HG03469 (cell line): ENCODE measurements around the gene IKBKE.

Source experiments
- ATAC-seq: cut with Tn5 transposase; IDR thresholded peaks from one replicate; pipeline ENCODE4 v1.9.1; 2021; ENCODE audit warnings: mild to moderate bottlenecking, moderate library complexity, moderate number of reproducible peaks; ENCODE audit not compliant: unreplicated experiment

The IKBKE gene

GRCh38 chr1:206469933-206470691 is at the start of gene IKBKE:
TSS of gene IKBKE (plus strand) at chr1:206470476. CDS start at chr1:206473228, 2,752 bp downstream.
- ATAC-seq = peak; percentile 42

- no peak for ATAC-seq
Measured at GRCh38 chr1:206421616-206422340, 48.5 kb upstream of the IKBKE start.

GRCh38 chr1:206422525-206422924 is 47.8 kb upstream of the IKBKE start:
- no peak for ATAC-seq

GRCh38 chr1:206427291-206427690 is 43.0 kb upstream of the IKBKE start:
- no peak for ATAC-seq

GRCh38 chr1:206429421-206429820 is 40.9 kb upstream of the IKBKE start:
- ATAC-seq = no peak

GRCh38 chr1:206430031-206430983 is 40.0 kb upstream of the IKBKE start:
- peak; percentile 82 for ATAC-seq

- ATAC-seq = no peak
Measured at GRCh38 chr1:206435445-206435844, 34.8 kb upstream of the IKBKE start.

- no peak for ATAC-seq
Measured at GRCh38 chr1:206438554-206438953, 31.7 kb upstream of the IKBKE start.

GRCh38 chr1:206439205-206439604 is 31.1 kb upstream of the IKBKE start:
- ATAC-seq = no peak

- ATAC-seq = no peak
Measured at GRCh38 chr1:206441336-206441967, 28.8 kb upstream of the IKBKE start.

- no peak for ATAC-seq
Measured at GRCh38 chr1:206442101-206442500, 28.2 kb upstream of the IKBKE start.

GRCh38 chr1:206445116-206445515 is 25.2 kb upstream of the IKBKE start:
- no peak for ATAC-seq

GRCh38 chr1:206445911-206446356 is 24.3 kb upstream of the IKBKE start:
- no peak for ATAC-seq

- ATAC-seq = no peak
Measured at GRCh38 chr1:206446688-206447421, 23.4 kb upstream of the IKBKE start.

- no peak for ATAC-seq
Measured at GRCh38 chr1:206447422-206447765, 22.9 kb upstream of the IKBKE start.

GRCh38 chr1:206447792-206448191 is 22.5 kb upstream of the IKBKE start:
- ATAC-seq = no peak

- ATAC-seq = no peak
Measured at GRCh38 chr1:206448471-206448870, 21.8 kb upstream of the IKBKE start.

- ATAC-seq = no peak
Measured at GRCh38 chr1:206449565-206449964, 20.7 kb upstream of the IKBKE start.

GRCh38 chr1:206450281-206450680 is 20.0 kb upstream of the IKBKE start:
- ATAC-seq = no peak

- no peak for ATAC-seq
Measured at GRCh38 chr1:206451134-206451686, 19.1 kb upstream of the IKBKE start.
